BJ (cell line): ENCODE results near the gene NFIX. TPM values are rescaled to one million over a fixed set of nuclear protein-coding genes. Genes with fewer than 3 reads are reported as not detected.

Experiments used
- CTCF ChIA-PET: fragments of 350-600 bp; formaldehyde crosslinking; extraction: SDS; loops from one replicate; lab custom pipeline; 2021; ENCODE audit warnings: antibody characterized with exemption, inconsistent platforms; lab: Yijun Ruan, JAX
- POLR2A ChIA-PET: fragments of 300-600 bp; sonication (Branson Sonifier 250); formaldehyde crosslinking; extraction: SDS; loops from one replicate; lab custom pipeline; 2021; ENCODE audit warnings: antibody characterized with exemption; lab: Charles Lee
- DNase-seq: peaks from one replicate; pipeline ENCODE4 v3.0.0-alpha.2; 2011; ENCODE audit warnings: low read depth
- H3K27me3 ChIP-seq: 2 replicates; pipeline ENCODE4 v1.6.0; 2011; ENCODE audit warnings: low read length; ENCODE audit not compliant: control insufficient read depth, insufficient read depth
- H3K36me3 ChIP-seq: 2 replicates; pipeline ENCODE4 v1.5.1; 2011; ENCODE audit warnings: low read length; ENCODE audit not compliant: control insufficient read depth, insufficient read depth
- H3K4me3 ChIP-seq: 2 replicates; pipeline ENCODE4 v1.5.1; 2011; ENCODE audit warnings: low read depth, mild to moderate bottlenecking, control low read depth, low read length
- CTCF ChIP-seq: IDR thresholded peaks from 2 replicates; pipeline ENCODE4 v1.5.1; 2011; ENCODE audit warnings: low read depth, mild to moderate bottlenecking, control low read depth, inconsistent platforms, low read length, moderate library complexity; ENCODE audit not compliant: insufficient read depth
- polyA plus RNA-seq: library from polyadenylated mRNA; depleted of rRNA; stranded (reverse); fragments of >200 nt; gene quantifications from 2 replicates; pipeline ENCODE4 v1.2.3, GENCODE V29; 2011

NFIX gene
- polyA plus RNA-seq, 1 experiment, result 29.4 TPM

- no peak for TF ChIP-seq CTCF
- ChIA-PET CTCF (interaction anchor here (0.8 to 13.2 kb wide), 9 partner anchors 18 to 122 kb away, joined by 3 to 185 read pairs (median 5); no protein-coding TSS in a partner anchor), POLR2A (no interaction called here)
- no peaks in the 10 kb centered on the region for H3K36me3 ChIP-seq
- H3K27me3 ChIP-seq, result no peaks in the 10 kb centered on the region
- no peak for DNase-seq
- H3K4me3 ChIP-seq, result peak overlapping the region; percentile 39
Observed at GRCh38 chr19:12983091-12983490, 12.2 kb upstream of the NFIX start.

- peak; percentile 71 for TF ChIP-seq CTCF
- Histone ChIP-seq H3K27me3 (no peaks in the 10 kb centered on the region), H3K4me3 (peak overlapping the region; percentile 39), H3K36me3 (no peaks in the 10 kb centered on the region)
- ChIA-PET CTCF (interaction anchor here (0.8 to 13.2 kb wide), 10 partner anchors 18 to 121 kb away, joined by 3 to 185 read pairs (median 5); no protein-coding TSS in a partner anchor), POLR2A (no interaction called here)
- no peak for DNase-seq
Observed at GRCh38 chr19:12983542-12984142, 11.6 kb upstream of the NFIX start.

GRCh38 chr19:12984143-12984627 is 11.1 kb upstream of the NFIX start:
- POLR2A ChIA-PET, result no interaction called here
- H3K4me3 ChIP-seq, result no peak overlapping the region
- DNase-seq, result no peak
- TF ChIP-seq CTCF, result no peak
- H3K27me3 ChIP-seq, result no peaks in the 10 kb centered on the region
- CTCF ChIA-PET, result interaction anchor here (0.7 to 13.2 kb wide), 13 partner anchors 15 to 109 kb away, joined by 3 to 185 read pairs (median 5); partner anchors contain the start of gene DAND5
- no peaks in the 10 kb centered on the region for H3K36me3 ChIP-seq

GRCh38 chr19:12984683-12985048 is 10.6 kb upstream of the NFIX start:
- H3K4me3 ChIP-seq, result no peak overlapping the region
- DNase-seq, result no peak
- H3K36me3 ChIP-seq, result no peaks in the 10 kb centered on the region
- H3K27me3 ChIP-seq, result no peaks in the 10 kb centered on the region
- CTCF ChIA-PET, result interaction anchor here (0.7 to 13.2 kb wide), 13 partner anchors 8 to 108 kb away, joined by 3 to 185 read pairs (median 6); partner anchors contain the start of gene DAND5
- no peak for TF ChIP-seq CTCF
- POLR2A ChIA-PET, result no interaction called here

- TF ChIP-seq CTCF, result no peak
- no peak for DNase-seq
- Histone ChIP-seq H3K36me3 (no peaks in the 10 kb centered on the region), H3K27me3 (no peaks in the 10 kb centered on the region), H3K4me3 (no peak overlapping the region)
- ChIA-PET CTCF (interaction anchor here (0.7 to 13.2 kb wide), 12 partner anchors 9 to 536 kb away, joined by 3 to 185 read pairs (median 7); partner anchors contain the start of gene DAND5), POLR2A (no interaction called here)
Observed at GRCh38 chr19:12985049-12985776, 10.1 kb upstream of the NFIX start.
